Measurements from ENCODE around the gene PDE6A. TPM values are rescaled to one million over a fixed set of nuclear protein-coding genes. Genes with fewer than 3 reads are reported as not detected.

The PDE6A gene
- total and polyA plus RNA-seq, 2 of the 13 experiments (the other 11 are each of a cell fraction or from before 2014, with no cell fraction given) = 0.01 TPM; not detected in 1

DNA sequence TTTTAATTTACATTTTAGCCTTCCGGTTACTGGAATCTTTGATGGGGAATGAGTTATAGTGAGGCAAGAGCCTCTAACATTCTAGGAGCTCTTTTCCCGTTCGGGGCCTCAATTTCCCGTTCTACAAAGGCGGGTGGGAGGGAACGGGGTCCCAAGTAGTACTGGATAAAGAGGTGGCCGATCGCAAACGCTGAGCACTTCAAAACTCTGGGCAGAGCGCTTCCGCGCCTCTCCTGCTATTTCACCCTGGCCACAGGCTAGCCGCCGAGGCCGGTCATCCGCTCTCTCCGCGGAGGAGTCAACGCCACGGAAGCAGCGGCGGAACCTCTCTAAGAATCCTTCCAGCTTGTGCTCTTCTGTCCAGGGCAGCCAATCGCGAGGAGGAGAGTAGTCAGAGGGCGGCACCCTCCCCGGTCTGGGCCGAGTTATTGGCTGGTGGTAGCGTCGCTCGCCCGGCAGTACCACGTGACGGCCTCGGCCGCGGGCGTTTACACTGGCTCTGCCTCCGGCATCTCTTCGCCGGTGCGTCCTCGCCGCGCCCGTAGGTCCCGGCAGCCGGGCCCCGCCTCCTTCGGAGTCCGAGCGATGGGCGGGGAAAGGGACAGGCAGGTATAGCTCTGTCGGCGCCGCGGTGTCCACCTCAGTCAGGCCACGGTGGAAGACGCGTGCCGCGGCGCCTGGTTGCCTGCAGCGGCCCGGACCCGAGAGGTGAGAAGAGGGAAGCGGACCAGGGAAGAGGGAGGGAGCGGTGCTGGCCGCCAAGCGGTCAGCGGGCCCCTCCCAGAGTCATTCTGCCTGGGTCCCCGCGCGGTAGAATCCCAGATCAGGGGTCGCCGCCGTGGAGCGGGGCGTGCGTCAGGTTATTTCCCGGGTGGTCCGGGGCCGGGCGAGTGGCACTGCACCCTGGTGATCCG lies 15.9 kb upstream of the PDE6A start, which contains the start of gene SLC26A2 (continued):
- TF ChIP-seq, protein P1, sequence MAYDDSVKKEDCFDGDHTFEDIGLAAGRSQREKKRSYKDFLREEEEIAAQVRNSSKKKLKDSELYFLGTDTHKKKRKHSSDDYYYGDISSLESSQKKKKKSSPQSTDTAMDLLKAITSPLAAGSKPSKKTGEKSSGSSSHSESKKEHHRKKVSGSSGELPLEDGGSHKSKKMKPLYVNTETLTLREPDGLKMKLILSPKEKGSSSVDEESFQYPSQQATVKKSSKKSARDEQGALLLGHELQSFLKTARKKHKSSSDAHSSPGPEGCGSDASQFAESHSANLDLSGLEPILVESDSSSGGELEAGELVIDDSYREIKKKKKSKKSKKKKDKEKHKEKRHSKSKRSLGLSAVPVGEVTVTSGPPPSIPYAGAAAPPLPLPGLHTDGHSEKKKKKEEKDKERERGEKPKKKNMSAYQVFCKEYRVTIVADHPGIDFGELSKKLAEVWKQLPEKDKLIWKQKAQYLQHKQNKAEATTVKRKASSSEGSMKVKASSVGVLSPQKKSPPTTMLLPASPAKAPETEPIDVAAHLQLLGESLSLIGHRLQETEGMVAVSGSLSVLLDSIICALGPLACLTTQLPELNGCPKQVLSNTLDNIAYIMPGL (CRISPR knock-in tag; IDR thresholded peaks at IDR 0.05; ENCODE audit: borderline replicate concordance in 1 of 2, low read depth in 1 of 2) = peak; percentile 37 to 73
- no peak for TF ChIP-seq NFIC (IDR thresholded peaks at IDR 0.05; ENCODE audit: low read length)
- no peak for TF ChIP-seq MATR3 (CRISPR knock-in tag; IDR thresholded peaks at IDR 0.05)
- TF ChIP-seq DPF2 (CRISPR knock-in tag; IDR thresholded peaks at IDR 0.05; ENCODE audit: borderline replicate concordance, low read depth) = no peak
- TF ChIP-seq KLF11 (CRISPR knock-in tag; IDR thresholded peaks at IDR 0.05) = no peak
- no peak; the same call in 1 of the 2 replicates for TF ChIP-seq THAP8 (CRISPR knock-in tag; IDR thresholded peaks at IDR 0.05; ENCODE audit: borderline replicate concordance)
- TF ChIP-seq U2AF2 (IDR thresholded peaks at IDR 0.05; ENCODE audit: low read depth, low read length) = no peak
- TF ChIP-seq ZNF10 (CRISPR knock-in tag; IDR thresholded peaks at IDR 0.05; ENCODE audit: borderline replicate concordance, low read depth) = no peak
- peak; percentile 31; the same call in 1 of the 2 replicates for TF ChIP-seq ZNF232 (CRISPR knock-in tag; IDR thresholded peaks at IDR 0.05; ENCODE audit: borderline replicate concordance)
- TF ChIP-seq ZNF687 (CRISPR knock-in tag; IDR thresholded peaks at IDR 0.05) = peak; percentile 97
- TF ChIP-seq, protein P2, sequence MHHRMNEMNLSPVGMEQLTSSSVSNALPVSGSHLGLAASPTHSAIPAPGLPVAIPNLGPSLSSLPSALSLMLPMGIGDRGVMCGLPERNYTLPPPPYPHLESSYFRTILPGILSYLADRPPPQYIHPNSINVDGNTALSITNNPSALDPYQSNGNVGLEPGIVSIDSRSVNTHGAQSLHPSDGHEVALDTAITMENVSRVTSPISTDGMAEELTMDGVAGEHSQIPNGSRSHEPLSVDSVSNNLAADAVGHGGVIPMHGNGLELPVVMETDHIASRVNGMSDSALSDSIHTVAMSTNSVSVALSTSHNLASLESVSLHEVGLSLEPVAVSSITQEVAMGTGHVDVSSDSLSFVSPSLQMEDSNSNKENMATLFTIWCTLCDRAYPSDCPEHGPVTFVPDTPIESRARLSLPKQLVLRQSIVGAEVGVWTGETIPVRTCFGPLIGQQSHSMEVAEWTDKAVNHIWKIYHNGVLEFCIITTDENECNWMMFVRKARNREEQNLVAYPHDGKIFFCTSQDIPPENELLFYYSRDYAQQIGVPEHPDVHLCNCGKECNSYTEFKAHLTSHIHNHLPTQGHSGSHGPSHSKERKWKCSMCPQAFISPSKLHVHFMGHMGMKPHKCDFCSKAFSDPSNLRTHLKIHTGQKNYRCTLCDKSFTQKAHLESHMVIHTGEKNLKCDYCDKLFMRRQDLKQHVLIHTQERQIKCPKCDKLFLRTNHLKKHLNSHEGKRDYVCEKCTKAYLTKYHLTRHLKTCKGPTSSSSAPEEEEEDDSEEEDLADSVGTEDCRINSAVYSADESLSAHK (CRISPR knock-in tag; IDR thresholded peaks at IDR 0.05; ENCODE audit: borderline replicate concordance) = no peak
- peak; percentile 75 for TF ChIP-seq ZFY (CRISPR knock-in tag; IDR thresholded peaks at IDR 0.05)
- TF ChIP-seq ELF3 (CRISPR knock-in tag; IDR thresholded peaks at IDR 0.05) = peak; percentile 15; the same call in 1 of the 2 replicates
- peak; percentile 40; the same call in 1 of the 2 replicates for TF ChIP-seq KDM3A (CRISPR knock-in tag; IDR thresholded peaks at IDR 0.05; ENCODE audit: low read depth)
- TF ChIP-seq KLF16 (CRISPR knock-in tag; IDR thresholded peaks at IDR 0.05) = peak in 1 of 2 experiments; percentile 62; a peak in 2 of 4 replicates
- no peak for TF ChIP-seq SRSF4 (IDR thresholded peaks at IDR 0.05; ENCODE audit: low read depth, low read length, poor library complexity, severe bottlenecking)
- TF ChIP-seq, protein P3, sequence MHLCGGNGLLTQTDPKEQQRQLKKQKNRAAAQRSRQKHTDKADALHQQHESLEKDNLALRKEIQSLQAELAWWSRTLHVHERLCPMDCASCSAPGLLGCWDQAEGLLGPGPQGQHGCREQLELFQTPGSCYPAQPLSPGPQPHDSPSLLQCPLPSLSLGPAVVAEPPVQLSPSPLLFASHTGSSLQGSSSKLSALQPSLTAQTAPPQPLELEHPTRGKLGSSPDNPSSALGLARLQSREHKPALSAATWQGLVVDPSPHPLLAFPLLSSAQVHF (CRISPR knock-in tag; IDR thresholded peaks at IDR 0.05) = peak; percentile 80; the same call in 1 of the 2 replicates
